CD14-positive monocyte (primary cell): ENCODE data around the gene ABAT. TPM values are rescaled to one million over a fixed set of nuclear protein-coding genes. Genes with fewer than 3 reads are reported as not detected.

Source experiments
- DNase-seq, 3 donors: peaks; one replicate each; pipeline ENCODE4 v3.0.0-alpha.2; 2011 to 2022
- H2AFZ ChIP-seq: 2 replicates; pipeline ENCODE4 v1.6.0; 2012; ENCODE audit warnings: mild to moderate bottlenecking, low read depth, low read length, inconsistent platforms; ENCODE audit not compliant: insufficient read depth, poor library complexity, severe bottlenecking
- H3K27ac ChIP-seq, 2 donors: 1 replicate in 1 of 2; 2 replicates in 1 of 2; pipeline ENCODE4 v1.5.1; 2012 to 2013; ENCODE audit warnings: low read length in 2 of 2, control low read depth in 1 of 2, inconsistent platforms in 1 of 2, low read depth in 1 of 2, mild to moderate bottlenecking in 1 of 2
- H3K27me3 ChIP-seq, 2 donors: one replicate each; pipeline versions ENCODE4 v1.6.0 to v1.6.1; 2011 to 2013; ENCODE audit warnings: low read length in 2 of 2; ENCODE audit not compliant: control insufficient read depth in 2 of 2, insufficient read depth in 2 of 2
- H3K36me3 ChIP-seq, 2 donors: replicated peaks in 1 of 2; 1 replicate in 1 of 2; 2 replicates in 1 of 2; pipeline versions ENCODE4 v1.5.1 to v1.6.1; 2012 to 2013; ENCODE audit warnings: low read length in 2 of 2, control low read depth in 1 of 2, inconsistent platforms in 1 of 2, mild to moderate bottlenecking in 1 of 2; ENCODE audit not compliant: insufficient read depth in 2 of 2, control insufficient read depth in 1 of 2
- H3K4me1 ChIP-seq, 2 donors: 1 replicate in 1 of 2; 2 replicates in 1 of 2; pipeline versions ENCODE4 v1.5.1 to v1.6.1; 2012 to 2013; ENCODE audit warnings: low read length in 2 of 2, control low read depth in 1 of 2, inconsistent platforms in 1 of 2, mild to moderate bottlenecking in 1 of 2, moderate library complexity in 1 of 2; ENCODE audit not compliant: insufficient read depth in 2 of 2, control insufficient read depth in 1 of 2
- H3K4me2 ChIP-seq: replicated peaks from 2 replicates; pipeline ENCODE3; 2012; ENCODE audit warnings: low read length, moderate library complexity, mild to moderate bottlenecking; ENCODE audit not compliant: poor library complexity, severe bottlenecking; ENCODE audit errors: extremely low read depth
- H3K4me3 ChIP-seq, 3 experiments: fragments of 200-600 bp in 1 of 3; sonication (generic) in 1 of 3; replicated peaks in 1 of 3; 1 replicate in 2 of 3; 2 replicates in 1 of 3; pipeline ENCODE4 v1.5.1; 2011 to 2013; ENCODE audit warnings: low read length in 3 of 3, mild to moderate bottlenecking in 3 of 3, control low read depth in 2 of 3, low read depth in 2 of 3, inconsistent platforms in 1 of 3, moderate library complexity in 1 of 3
- H3K79me2 ChIP-seq: 2 replicates; pipeline ENCODE4 v1.6.0; 2012; ENCODE audit warnings: mild to moderate bottlenecking, control low read depth, inconsistent platforms, low read length, moderate library complexity; ENCODE audit not compliant: insufficient read depth
- H3K9ac ChIP-seq: 2 replicates; pipeline ENCODE4 v1.6.0; 2017; ENCODE audit warnings: low read length, mild to moderate bottlenecking; ENCODE audit not compliant: insufficient read depth, poor library complexity, severe bottlenecking
- H3K9me3 ChIP-seq, 2 donors: replicated peaks in 1 of 2; 1 replicate in 1 of 2; 2 replicates in 1 of 2; pipeline versions ENCODE4 v1.5.1 to v1.6.1; 2012 to 2013; ENCODE audit warnings: low read length in 2 of 2, control low read depth in 1 of 2; ENCODE audit not compliant: control insufficient read depth in 1 of 2, insufficient read depth in 1 of 2
- H4K20me1 ChIP-seq: 2 replicates; pipeline ENCODE4 v1.6.0; 2012; ENCODE audit warnings: mild to moderate bottlenecking, low read length, control low read depth, moderate library complexity; ENCODE audit not compliant: insufficient read depth
- H3K27ac Mint-ChIP-seq, 7 donors: one replicate each; pipeline ENCODE4 v1.8.0; 2020; ENCODE audit warnings: mild to moderate bottlenecking in 7 of 7, mixed read lengths in 7 of 7, moderate library complexity in 6 of 7, inconsistent platforms in 2 of 7
- H3K27me3 Mint-ChIP-seq, 3 donors: one replicate each; pipeline ENCODE4 v1.8.0; 2021 to 2022; ENCODE audit warnings: low read depth in 3 of 3, mild to moderate bottlenecking in 3 of 3, mixed read lengths in 3 of 3, moderate library complexity in 3 of 3, inconsistent platforms in 1 of 3
- H3K36me3 Mint-ChIP-seq, 2 donors: one replicate each; pipeline ENCODE4 v1.8.0; 2020; ENCODE audit warnings: mixed read lengths in 2 of 2, inconsistent platforms in 1 of 2, mild to moderate bottlenecking in 1 of 2
- H3K4me1 Mint-ChIP-seq: one replicate; pipeline ENCODE4 v1.8.0; 2020; ENCODE audit warnings: mild to moderate bottlenecking, mixed read lengths
- H3K4me3 Mint-ChIP-seq, 2 donors: one replicate each; pipeline ENCODE4 v1.8.0; 2020; ENCODE audit warnings: mild to moderate bottlenecking in 2 of 2, mixed read lengths in 2 of 2, moderate library complexity in 1 of 2
- H3K9me3 Mint-ChIP-seq, 7 donors: one replicate each; pipeline ENCODE4 v1.8.0; 2020 to 2022; ENCODE audit warnings: mixed read lengths in 7 of 7, mild to moderate bottlenecking in 6 of 7, moderate library complexity in 6 of 7, inconsistent platforms in 2 of 7
- WGBS: methylation state at CpG from one replicate; pipeline ENCODE4 v1.1.5; 2013; ENCODE audit warnings: missing lambda C conversion rate; ENCODE audit not compliant: insufficient coverage; 5-methylcytosine and 5-hydroxymethylcytosine counted together
- intact Hi-C, 2 donors: fragments of 100-400 bp; cut with micrococcal nuclease; formaldehyde crosslinking; loops; one replicate each; pipeline versions ENCODE4 v1.15.0 to v1.15.1; 2023
- polyA plus RNA-seq, 3 donors: library from polyadenylated mRNA; depleted of rRNA in 1 of 3; unstranded in 2 of 3; stranded (reverse) in 1 of 3; fragments of 300-500 nt in 2 of 3; fragments of >200 nt in 1 of 3; fragmentation: Illumina TruSeq in 2 of 3; gene quantifications; 1 replicate in 2 of 3; 2 replicates in 1 of 3; pipeline ENCODE4 v1.2.3, GENCODE V29; 2012 to 2021
- TF ChIP-seq, protein P1 (sequence below): fragments of 200-600 bp; IDR thresholded peaks from one replicate; pipeline ENCODE4 v1.8.0; 2022; ENCODE audit warnings: antibody characterized with exemption, mild to moderate bottlenecking

The ABAT gene
- polyA plus RNA-seq, 3 donors = 4.9 to 11.8 (median 8.7) TPM

GRCh38 chr16:8667492-8667891 is 6.9 kb upstream of the ABAT start:
- DNase-seq = no peak
- Mint-ChIP-seq H3K27me3 (no peaks in the 10 kb centered on the region), H3K9me3 (peaks cover 0 to 5% (median 0%) of the 10 kb centered on the region in 7 donors), H3K27ac (no peak overlapping the region), H3K36me3 (peaks cover 67 to 80% of the 10 kb centered on the region in 2 donors), H3K4me3 (no peak overlapping the region), H3K4me1 (no peaks in the 10 kb centered on the region)
- intact Hi-C loops = loop anchor here in 1 of 2 donors (5.0 kb wide), 1 partner anchor 125 kb away; no protein-coding TSS in a partner anchor
- Histone ChIP-seq H3K9me3 (no peaks in the 10 kb centered on the region), H3K9ac (no peak overlapping the region), H4K20me1 (no peaks in the 10 kb centered on the region), H3K4me2 (no peak overlapping the region), H3K4me1 (no peaks in the 10 kb centered on the region), H3K27me3 (no peaks in the 10 kb centered on the region), H3K36me3 (peaks cover 52 to 76% of the 10 kb centered on the region in 2 donors), H3K4me3 (no peak overlapping the region), H3K79me2 (no peaks in the 10 kb centered on the region), H3K27ac (no peak overlapping the region), H2AFZ (no peak overlapping the region)
- 100% methylated on average over 1 of the region's 3 CpGs for WGBS
- TF ChIP-seq, protein P1, sequence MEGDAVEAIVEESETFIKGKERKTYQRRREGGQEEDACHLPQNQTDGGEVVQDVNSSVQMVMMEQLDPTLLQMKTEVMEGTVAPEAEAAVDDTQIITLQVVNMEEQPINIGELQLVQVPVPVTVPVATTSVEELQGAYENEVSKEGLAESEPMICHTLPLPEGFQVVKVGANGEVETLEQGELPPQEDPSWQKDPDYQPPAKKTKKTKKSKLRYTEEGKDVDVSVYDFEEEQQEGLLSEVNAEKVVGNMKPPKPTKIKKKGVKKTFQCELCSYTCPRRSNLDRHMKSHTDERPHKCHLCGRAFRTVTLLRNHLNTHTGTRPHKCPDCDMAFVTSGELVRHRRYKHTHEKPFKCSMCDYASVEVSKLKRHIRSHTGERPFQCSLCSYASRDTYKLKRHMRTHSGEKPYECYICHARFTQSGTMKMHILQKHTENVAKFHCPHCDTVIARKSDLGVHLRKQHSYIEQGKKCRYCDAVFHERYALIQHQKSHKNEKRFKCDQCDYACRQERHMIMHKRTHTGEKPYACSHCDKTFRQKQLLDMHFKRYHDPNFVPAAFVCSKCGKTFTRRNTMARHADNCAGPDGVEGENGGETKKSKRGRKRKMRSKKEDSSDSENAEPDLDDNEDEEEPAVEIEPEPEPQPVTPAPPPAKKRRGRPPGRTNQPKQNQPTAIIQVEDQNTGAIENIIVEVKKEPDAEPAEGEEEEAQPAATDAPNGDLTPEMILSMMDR = no peak

DNA sequence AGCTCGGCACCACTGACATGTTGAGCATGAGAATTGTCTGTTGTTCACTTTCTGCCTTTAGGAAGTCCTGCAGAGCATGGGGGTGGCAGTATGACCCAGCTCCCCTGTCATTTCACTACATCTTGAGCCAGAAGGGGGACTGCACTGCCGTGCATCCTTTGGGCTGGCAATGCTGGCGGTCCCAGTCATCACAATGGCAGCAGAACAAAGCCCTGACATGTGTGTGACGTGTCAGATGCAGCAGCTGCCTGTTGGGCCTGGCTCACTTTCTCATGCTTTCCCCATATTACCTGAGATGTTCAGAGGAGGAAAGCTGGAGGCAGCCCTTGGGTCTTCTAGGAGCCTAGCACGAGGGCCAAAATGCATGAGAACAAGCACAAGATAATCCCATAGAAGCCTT is 6.3 kb upstream of the ABAT start:
- Mint-ChIP-seq H3K9me3 (peaks cover 0 to 5% (median 0%) of the 10 kb centered on the region in 7 donors), H3K27me3 (no peaks in the 10 kb centered on the region), H3K4me3 (no peak overlapping the region), H3K27ac (no peak overlapping the region), H3K4me1 (no peaks in the 10 kb centered on the region), H3K36me3 (peaks cover 65 to 78% of the 10 kb centered on the region in 2 donors)
- Histone ChIP-seq H3K27ac (no peak overlapping the region), H2AFZ (no peak overlapping the region), H3K9me3 (no peaks in the 10 kb centered on the region), H3K4me1 (no peaks in the 10 kb centered on the region), H3K9ac (no peak overlapping the region), H3K79me2 (no peaks in the 10 kb centered on the region), H3K36me3 (peaks cover 49 to 75% of the 10 kb centered on the region in 2 donors), H4K20me1 (no peaks in the 10 kb centered on the region), H3K4me2 (no peak overlapping the region), H3K27me3 (no peaks in the 10 kb centered on the region), H3K4me3 (no peak overlapping the region)
- WGBS = 94% methylated on average over 3 of the region's 5 CpGs
- intact Hi-C loops = loop anchor here in 1 of 2 donors (5.0 kb wide), 1 partner anchor 124 kb away; no protein-coding TSS in a partner anchor
- DNase-seq = no peak
- TF ChIP-seq, protein P1 = no peak
